C4-2B (cell line): ENCODE measurements around the gene SLC25A29.
"Not testable (repeated sequence)": the region's sequence is repeated elsewhere in the genome, so short reads cannot be mapped to it uniquely, and the experiment has no call there.

ENCODE experiments used
- H3K27ac ChIP-seq: fragments of 450-650 bp; 2 replicates; pipeline ENCODE4 v1.5.1; 2017
- CTCF ChIP-seq: fragments of 450-650 bp; conservative IDR thresholded peaks from 2 replicates; pipeline ENCODE4 v1.5.1; 2017; ENCODE audit warnings: mild to moderate bottlenecking
- ZFX ChIP-seq: fragments of 450-650 bp; IDR thresholded peaks from 2 replicates; pipeline ENCODE4 v1.6.1; 2017

Gene SLC25A29

GRCh38 chr14:100304825-100305323 lies 1.4 kb downstream of the SLC25A29 start:
- peak overlapping the region; percentile 61; the same call in 1 of the 2 replicates for H3K27ac ChIP-seq
- TF ChIP-seq ZFX (no peak), CTCF (no peak)

- H3K27ac ChIP-seq, result peak overlapping the region; percentile 70
- no peak for TF ChIP-seq CTCF
- TF ChIP-seq ZFX, result no peak
Measured at GRCh38 chr14:100303925-100304324, 2.3 kb downstream of the SLC25A29 start.

- peak overlapping the region; percentile 70 for H3K27ac ChIP-seq
- TF ChIP-seq CTCF, result peak; percentile 84
- TF ChIP-seq ZFX, result no peak
Measured at GRCh38 chr14:100303179-100303578, 3.1 kb downstream of the SLC25A29 start.

GRCh38 chr14:100302616-100303015 lies 3.6 kb downstream of the SLC25A29 start:
- TF ChIP-seq CTCF (no peak), ZFX (no peak)
- peak overlapping the region; percentile 32; the same call in 1 of the 2 replicates for H3K27ac ChIP-seq

- no peak overlapping the region for H3K27ac ChIP-seq
- no peak for TF ChIP-seq CTCF
- no peak for TF ChIP-seq ZFX
Measured at GRCh38 chr14:100299238-100299560, 7.0 kb downstream of the SLC25A29 start.

- no peak for TF ChIP-seq CTCF
- no peak for TF ChIP-seq ZFX
- no peak overlapping the region for H3K27ac ChIP-seq
Measured at GRCh38 chr14:100298551-100299237, 7.5 kb downstream of the SLC25A29 start.

- no peak for TF ChIP-seq CTCF
- no peak for TF ChIP-seq ZFX
- no peak overlapping the region for H3K27ac ChIP-seq
Measured at GRCh38 chr14:100297320-100298300, 8.6 kb downstream of the SLC25A29 start.

- H3K27ac ChIP-seq, result not testable (repeated sequence)
Measured at GRCh38 chr14:100296729-100297128, 9.5 kb downstream of the SLC25A29 start.
